ENCODE data around the gene FAM83E.

GRCh38 chr19:48595833-48596232 is 19.0 kb downstream of the FAM83E start:
- no peak for TF ChIP-seq POLR2A (IDR thresholded peaks at IDR 0.05)
- no peak for TF ChIP-seq CTCF (IDR thresholded peaks at IDR 0.05)
